Neuron (in vitro differentiated cells): Measurements from ENCODE around the gene DBX1.

Experiments
- H2AFZ ChIP-seq: one replicate; pipeline ENCODE4 v1.6.1; 2013; ENCODE audit warnings: low read depth, mild to moderate bottlenecking, inconsistent platforms, low read length, moderate library complexity
- H3K27me3 ChIP-seq: one replicate; pipeline ENCODE4 v1.6.1; 2013; ENCODE audit warnings: low read length; ENCODE audit not compliant: insufficient read depth
- H3K36me3 ChIP-seq: one replicate; pipeline ENCODE4 v1.6.1; 2013; ENCODE audit warnings: low read length; ENCODE audit not compliant: insufficient read depth
- H3K4me1 ChIP-seq: one replicate; pipeline ENCODE4 v1.6.1; 2013; ENCODE audit warnings: low read length; ENCODE audit not compliant: insufficient read depth
- H3K4me3 ChIP-seq: 2 replicates; pipeline ENCODE4 v1.5.1; 2013; ENCODE audit warnings: mild to moderate bottlenecking, low read length, moderate library complexity
- H3K9me3 ChIP-seq: one replicate; pipeline ENCODE4 v1.6.1; 2013; ENCODE audit warnings: low read length

Gene DBX1

GRCh38 chr11:20178976-20179375 is 18.7 kb upstream of the DBX1 start:
- H3K27me3 ChIP-seq, result peaks cover 31% of the 10 kb centered on the region
- H3K4me1 ChIP-seq, result no peaks in the 10 kb centered on the region
- H3K9me3 ChIP-seq, result peaks cover 3% of the 10 kb centered on the region
- no peak overlapping the region for H3K4me3 ChIP-seq
- no peaks in the 10 kb centered on the region for H3K36me3 ChIP-seq
- no peak overlapping the region for H2AFZ ChIP-seq

- Histone ChIP-seq H3K9me3 (peaks cover 3% of the 10 kb centered on the region), H2AFZ (no peak overlapping the region), H3K4me1 (no peaks in the 10 kb centered on the region), H3K36me3 (no peaks in the 10 kb centered on the region), H3K27me3 (peaks cover 29% of the 10 kb centered on the region), H3K4me3 (no peak overlapping the region)
Measured at GRCh38 chr11:20177136-20177535, 16.9 kb upstream of the DBX1 start.

GRCh38 chr11:20172721-20173447 is 12.6 kb upstream of the DBX1 start:
- Histone ChIP-seq H3K4me3 (no peak overlapping the region), H2AFZ (no peak overlapping the region), H3K36me3 (no peaks in the 10 kb centered on the region), H3K4me1 (no peaks in the 10 kb centered on the region), H3K9me3 (no peaks in the 10 kb centered on the region), H3K27me3 (peaks cover 17% of the 10 kb centered on the region)

DNA sequence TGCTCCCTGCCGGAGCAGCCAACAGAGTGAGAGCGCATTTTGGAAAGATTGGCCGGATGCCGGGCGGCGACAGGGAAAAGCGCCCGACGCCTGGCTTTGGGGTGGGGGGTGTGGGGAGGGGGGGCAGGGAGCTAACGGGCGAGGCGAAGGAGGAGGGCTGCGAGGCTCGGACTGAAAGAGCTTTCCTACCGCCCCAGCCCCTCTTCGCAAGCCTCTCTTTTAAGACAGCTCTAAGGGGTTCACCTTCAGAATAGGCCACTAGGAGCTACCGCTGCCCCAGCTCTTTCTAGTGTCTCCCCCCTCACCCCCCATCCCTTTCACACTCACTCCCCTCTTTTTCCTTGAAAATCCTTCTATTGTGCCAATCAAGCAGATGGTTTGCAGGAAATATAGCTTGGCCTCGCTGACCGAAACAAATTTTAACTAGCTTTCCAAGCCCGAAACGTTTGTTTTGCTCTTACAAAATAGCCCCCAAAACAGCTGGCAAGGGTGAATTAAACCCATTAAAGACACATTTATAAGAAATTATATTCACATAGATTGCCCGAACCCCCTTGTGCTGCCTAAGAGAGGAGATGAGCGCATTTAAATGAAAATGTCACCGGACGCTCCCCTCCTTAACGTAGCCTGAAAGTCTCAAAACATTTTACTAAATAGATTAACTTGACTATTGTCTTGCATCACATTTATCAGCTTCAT is 3.7 kb upstream of the DBX1 start:
- peak overlapping the region; percentile 31 for H2AFZ ChIP-seq
- H3K4me1 ChIP-seq, result peaks cover 16% of the 10 kb centered on the region
- peaks cover 79% of the 10 kb centered on the region for H3K27me3 ChIP-seq
- H3K36me3 ChIP-seq, result no peaks in the 10 kb centered on the region
- peak overlapping the region; percentile 32 for H3K4me3 ChIP-seq
- H3K9me3 ChIP-seq, result peaks cover 3% of the 10 kb centered on the region

DNA sequence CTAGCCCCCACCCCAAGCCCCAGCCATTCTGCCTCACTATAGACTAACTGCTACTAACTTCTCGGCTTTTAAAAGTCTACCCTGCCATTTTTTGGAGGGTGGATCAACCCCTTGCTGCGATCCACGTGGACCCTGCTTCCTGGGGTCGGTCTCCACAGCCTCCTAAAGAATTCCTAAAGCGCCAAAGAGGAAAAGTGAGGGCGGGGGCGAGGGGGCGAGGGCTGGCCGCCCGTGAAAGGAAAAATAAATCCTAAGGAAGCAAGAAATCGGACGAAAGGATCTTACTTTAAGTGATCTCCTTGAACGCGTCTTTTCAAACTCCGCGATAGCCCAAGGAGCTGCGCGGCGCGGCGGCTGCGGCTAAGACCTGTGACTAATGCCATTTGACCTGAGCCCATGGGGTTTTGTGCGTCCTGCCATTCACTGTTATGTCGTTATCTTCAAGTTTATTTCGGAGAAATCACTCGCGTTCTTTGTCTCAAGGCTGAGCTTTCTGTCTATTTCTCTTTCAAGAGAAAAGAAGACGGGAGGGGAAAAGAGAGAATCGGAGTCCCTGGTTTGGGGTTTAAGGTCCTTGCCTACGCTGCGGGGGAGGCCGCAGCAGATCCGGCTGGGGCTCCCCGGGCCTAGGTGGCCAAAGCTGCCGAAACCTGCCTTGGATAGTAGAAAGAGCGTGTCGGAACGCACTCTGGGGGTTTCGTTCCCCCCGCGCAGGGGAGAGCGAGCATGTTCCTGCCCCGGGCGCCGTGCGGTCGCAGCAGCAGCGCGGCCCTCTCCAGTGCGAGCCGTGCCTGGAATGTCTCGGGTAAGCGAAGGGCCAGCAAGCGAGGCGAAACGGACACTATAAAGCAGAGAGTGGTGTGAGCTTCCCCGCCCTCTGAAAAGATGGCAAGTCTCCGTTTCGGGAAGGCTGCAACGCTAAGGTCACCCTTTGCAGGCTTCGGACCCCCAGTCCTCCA is 2.8 kb upstream of the DBX1 start:
- H2AFZ ChIP-seq, result peak overlapping the region; percentile 31
- peaks cover 20% of the 10 kb centered on the region for H3K4me1 ChIP-seq
- H3K27me3 ChIP-seq, result peaks cover 87% of the 10 kb centered on the region
- peaks cover 3% of the 10 kb centered on the region for H3K9me3 ChIP-seq
- H3K4me3 ChIP-seq, result peak overlapping the region; percentile 32
- H3K36me3 ChIP-seq, result no peaks in the 10 kb centered on the region

GRCh38 chr11:20161923-20162744 is 1.9 kb upstream of the DBX1 start:
- Histone ChIP-seq H3K27me3 (peaks cover 90% of the 10 kb centered on the region), H3K4me1 (peaks cover 25% of the 10 kb centered on the region), H3K36me3 (no peaks in the 10 kb centered on the region), H3K9me3 (peaks cover 3% of the 10 kb centered on the region), H3K4me3 (peak overlapping the region; percentile 9), H2AFZ (no peak overlapping the region)

- H3K36me3 ChIP-seq, result no peaks in the 10 kb centered on the region
- peaks cover 3% of the 10 kb centered on the region for H3K9me3 ChIP-seq
- H3K4me3 ChIP-seq, result peak overlapping the region; percentile 9
- peaks cover 25% of the 10 kb centered on the region for H3K4me1 ChIP-seq
- H2AFZ ChIP-seq, result no peak overlapping the region
- H3K27me3 ChIP-seq, result peaks cover 90% of the 10 kb centered on the region
Measured at GRCh38 chr11:20161230-20161918, 1.1 kb upstream of the DBX1 start.

DNA sequence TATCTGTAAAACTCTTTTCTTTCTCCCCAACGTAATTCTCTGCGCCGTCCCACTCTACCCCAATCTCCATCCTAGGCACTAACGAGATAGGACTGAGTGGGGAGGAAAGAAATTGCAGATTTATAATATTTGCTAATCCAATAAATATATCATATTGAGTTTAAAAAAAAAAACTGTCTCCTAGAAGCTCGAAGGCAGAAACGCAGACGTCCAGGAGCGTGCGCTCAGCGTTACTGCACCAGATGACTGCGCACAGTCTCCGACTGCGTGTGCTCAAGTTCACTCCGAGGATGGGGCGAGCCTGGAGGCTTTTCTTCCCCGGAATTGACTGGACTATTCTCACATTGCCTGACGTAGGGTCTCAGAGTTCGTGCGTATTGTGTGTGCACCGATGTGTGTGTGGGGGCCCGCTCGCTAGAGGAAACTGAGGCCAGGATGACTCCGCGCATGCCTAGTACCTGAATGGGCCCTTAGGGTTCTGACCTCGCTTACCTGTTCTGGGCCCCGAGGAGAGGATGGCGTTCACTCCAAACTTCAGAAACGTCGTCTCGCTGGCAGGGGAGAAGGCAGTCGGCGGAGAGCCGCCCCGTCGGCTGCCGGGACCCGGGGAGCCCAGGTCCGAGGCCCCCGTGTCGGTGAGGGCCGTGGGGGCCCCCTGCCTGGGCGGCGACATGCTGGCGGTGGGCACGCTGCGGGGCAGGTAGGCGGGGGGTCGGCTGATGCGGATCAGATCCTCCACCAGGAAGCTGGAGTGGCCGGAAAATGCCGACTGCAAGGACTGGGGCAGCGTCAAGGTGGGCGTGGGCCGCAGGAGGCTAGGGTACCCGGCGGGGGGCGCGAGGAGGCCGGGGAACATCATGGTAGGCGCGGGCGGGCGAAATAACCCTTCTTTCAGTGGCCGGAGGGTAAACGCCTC is 551 bp downstream of the DBX1 start:
- no peaks in the 10 kb centered on the region for H3K9me3 ChIP-seq
- no peaks in the 10 kb centered on the region for H3K36me3 ChIP-seq
- peak overlapping the region; percentile 11 for H3K4me3 ChIP-seq
- H3K27me3 ChIP-seq, result peaks cover 96% of the 10 kb centered on the region
- H2AFZ ChIP-seq, result no peak overlapping the region
- peaks cover 25% of the 10 kb centered on the region for H3K4me1 ChIP-seq

GRCh38 chr11:20158597-20159257 is 1.5 kb downstream of the DBX1 start:
- Histone ChIP-seq H3K4me1 (peaks cover 19% of the 10 kb centered on the region), H3K4me3 (peak overlapping the region; percentile 11)

DNA sequence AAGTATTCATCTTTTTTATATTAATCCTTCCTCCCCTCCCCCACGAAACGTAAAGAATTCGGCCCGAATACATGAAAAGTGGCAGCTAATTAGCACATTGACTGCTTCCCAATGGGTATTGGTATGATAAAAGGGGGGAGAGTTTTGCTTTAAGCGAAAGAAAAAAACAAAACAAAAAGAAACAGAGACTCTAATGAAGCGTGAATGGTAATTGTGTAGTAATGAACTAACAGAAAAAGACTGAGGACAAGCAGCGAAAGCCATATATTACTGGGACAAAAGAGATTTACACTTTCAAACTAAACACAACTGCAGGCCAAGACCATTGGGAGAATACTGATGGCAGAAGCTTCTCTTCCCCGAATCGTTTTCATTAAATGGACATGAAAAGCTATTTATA is 2.5 kb downstream of the DBX1 start:
- peaks cover 89% of the 10 kb centered on the region for H3K27me3 ChIP-seq
- H2AFZ ChIP-seq, result no peak overlapping the region
- H3K36me3 ChIP-seq, result no peaks in the 10 kb centered on the region
- no peaks in the 10 kb centered on the region for H3K9me3 ChIP-seq
- peak overlapping the region; percentile 12 for H3K4me3 ChIP-seq
- H3K4me1 ChIP-seq, result peaks cover 10% of the 10 kb centered on the region

More at GRCh38 chr11:20158597-20159257, 1.5 kb downstream of the DBX1 start:
- H2AFZ ChIP-seq, result no peak overlapping the region
- H3K36me3 ChIP-seq, result no peaks in the 10 kb centered on the region
- no peaks in the 10 kb centered on the region for H3K9me3 ChIP-seq
- peaks cover 96% of the 10 kb centered on the region for H3K27me3 ChIP-seq
